GM23248 (cell line): Measurements from ENCODE around the gene FDPS. TPM values are rescaled to one million over a fixed set of nuclear protein-coding genes. Genes with fewer than 3 reads are reported as not detected.

Experiments used
- DNase-seq: peaks from one replicate; pipeline ENCODE4 v3.0.0-alpha.2; 2015
- H2AFZ ChIP-seq: fragments of 200-600 bp; sonication (generic); 2 replicates; pipeline ENCODE4 v1.6.1; 2016; ENCODE audit warnings: antibody characterized with exemption
- H3F3A ChIP-seq: fragments of 200-600 bp; sonication (generic); 2 replicates; pipeline ENCODE4 v1.6.1; 2016; ENCODE audit warnings: mild to moderate bottlenecking, antibody characterized with exemption, mixed run types; ENCODE audit not compliant: insufficient read depth
- H3K27ac ChIP-seq: fragments of 200-600 bp; sonication (generic); 2 replicates; pipeline ENCODE4 v1.5.1; 2016; ENCODE audit warnings: mild to moderate bottlenecking
- H3K27me3 ChIP-seq: fragments of 200-600 bp; sonication (generic); replicated peaks from 2 replicates; pipeline ENCODE4 v1.6.1; 2016; ENCODE audit warnings: mild to moderate bottlenecking; ENCODE audit not compliant: insufficient read depth
- H3K36me3 ChIP-seq: fragments of 200-600 bp; sonication (generic); 2 replicates; pipeline ENCODE4 v1.6.1; 2016; ENCODE audit warnings: low read depth, mild to moderate bottlenecking
- H3K4me1 ChIP-seq: fragments of 200-600 bp; sonication (generic); 2 replicates; pipeline ENCODE4 v1.6.1; 2016; ENCODE audit warnings: mild to moderate bottlenecking; ENCODE audit not compliant: insufficient read depth
- H3K4me2 ChIP-seq: fragments of 200-600 bp; sonication (generic); one replicate; pipeline ENCODE4 v1.6.1; 2016; ENCODE audit warnings: mild to moderate bottlenecking; ENCODE audit not compliant: unreplicated experiment
- H3K4me3 ChIP-seq: fragments of 200-600 bp; sonication (generic); 2 replicates; pipeline ENCODE4 v1.5.1; 2016; ENCODE audit warnings: mild to moderate bottlenecking
- H3K79me2 ChIP-seq: fragments of 200-600 bp; sonication (generic); 2 replicates; pipeline ENCODE4 v1.6.1; 2016; ENCODE audit warnings: mild to moderate bottlenecking; ENCODE audit not compliant: insufficient read depth
- H3K9ac ChIP-seq: fragments of 200-600 bp; sonication (generic); 2 replicates; pipeline ENCODE4 v1.6.1; 2016; ENCODE audit warnings: mild to moderate bottlenecking
- H3K9me2 ChIP-seq: fragments of 200-600 bp; sonication (generic); 2 replicates; pipeline ENCODE4 v1.6.1; 2016; ENCODE audit warnings: mixed run types, mild to moderate bottlenecking, moderate library complexity; ENCODE audit not compliant: insufficient read depth
- H3K9me3 ChIP-seq: fragments of 200-600 bp; sonication (generic); one replicate; pipeline ENCODE4 v1.6.1; 2017; ENCODE audit warnings: low read depth
- H4K20me1 ChIP-seq: fragments of 200-600 bp; sonication (generic); 2 replicates; pipeline ENCODE4 v1.6.0; 2016; ENCODE audit not compliant: insufficient read depth
- EZH2 ChIP-seq: fragments of 200-600 bp; sonication (generic); IDR thresholded peaks from 2 replicates; pipeline ENCODE4 v1.6.1; 2018; ENCODE audit warnings: antibody characterized with exemption, mild to moderate bottlenecking; ENCODE audit not compliant: insufficient read depth, poor library complexity, severe bottlenecking
- EZH2phosphoT487 ChIP-seq: fragments of 200-600 bp; sonication (generic); IDR thresholded peaks from 2 replicates; pipeline ENCODE4 v1.6.1; 2018; ENCODE audit warnings: antibody characterized with exemption, moderate library complexity, mild to moderate bottlenecking, low read depth; ENCODE audit not compliant: insufficient read depth
- WGBS, 2 experiments: methylation state at CpG; one replicate each; pipeline ENCODE4 v1.1.6; 2015 to 2017; ENCODE audit warnings: low lambda C conversion rate in 2 of 2, low coverage in 1 of 2; ENCODE audit errors: missing lambda C conversion rate in 2 of 2; 5-methylcytosine and 5-hydroxymethylcytosine counted together
- in situ Hi-C: fragments of 300-500 bp; cut with MboI; formaldehyde crosslinking; loops from 2 replicates; pipeline ENCODE4 v1.15.0; 2020
- polyA plus RNA-seq: library from polyadenylated mRNA; unstranded; fragments of >200 nt; fragmentation: Nextera tagmentation; extraction: Ambion mirVana; gene quantifications from 2 replicates; pipeline ENCODE4 v1.2.1, GENCODE V29; 2016
- total RNA-seq: library from RNA; depleted of rRNA; stranded (reverse); fragments of >200 nt; shearing (Covaris generic); gene quantifications from 2 replicates; pipeline ENCODE4 v1.2.3, GENCODE V29; 2014

Gene FDPS
- total and polyA plus RNA-seq, 2 experiments from 2014 or later: 96.3 to 116 TPM

- in situ Hi-C loops: no loop called here
- H3K9me3 ChIP-seq: no peaks in the 10 kb centered on the region
- TF ChIP-seq EZH2phosphoT487 (no peak), EZH2 (no peak)
- no peak overlapping the region for H3K4me2 ChIP-seq
- 71 to 74% methylated on average over 3 of the region's 3 CpGs for WGBS, 2 experiments
- no peak overlapping the region for H3K4me3 ChIP-seq
- H3K4me1 ChIP-seq: no peaks in the 10 kb centered on the region
- no peak overlapping the region for H2AFZ ChIP-seq
- DNase-seq: no peak
- peaks cover 19% of the 10 kb centered on the region for H3K27me3 ChIP-seq
- H3K79me2 ChIP-seq: no peaks in the 10 kb centered on the region
- H3K36me3 ChIP-seq: no peaks in the 10 kb centered on the region
- no peaks in the 10 kb centered on the region for H3F3A ChIP-seq
- H3K27ac ChIP-seq: no peak overlapping the region
- no peak overlapping the region for H3K9ac ChIP-seq
- no peaks in the 10 kb centered on the region for H3K9me2 ChIP-seq
- H4K20me1 ChIP-seq: no peaks in the 10 kb centered on the region
Measured at GRCh38 chr1:155296661-155297060, 12.0 kb upstream of the FDPS start.

DNA sequence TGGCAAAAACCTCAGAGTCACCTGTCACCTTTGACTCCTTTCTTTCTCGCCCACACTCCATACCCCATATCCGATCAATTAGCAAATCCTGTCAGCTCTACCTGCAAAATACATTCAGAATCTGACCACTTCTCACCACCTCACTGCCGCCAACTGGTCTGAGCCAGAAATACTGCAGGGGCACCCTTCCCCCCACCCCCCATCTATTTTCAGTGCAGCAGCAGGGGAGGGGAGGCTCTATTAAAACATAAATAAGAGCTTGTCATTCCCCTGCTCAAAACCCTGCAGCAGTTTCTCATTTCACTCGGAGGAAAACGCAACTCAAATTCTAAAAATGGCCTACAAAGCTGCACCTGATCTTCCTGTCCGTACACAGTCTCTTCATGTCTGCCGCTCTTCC lies 11.3 kb upstream of the FDPS start:
- WGBS, 2 experiments: 55 to 63% methylated on average over 7 of the region's 7 CpGs
- Histone ChIP-seq H3K9me3 (no peaks in the 10 kb centered on the region), H3K9ac (no peak overlapping the region), H3K27ac (no peak overlapping the region), H3K4me1 (no peaks in the 10 kb centered on the region), H3K4me2 (no peak overlapping the region), H2AFZ (no peak overlapping the region), H3F3A (no peaks in the 10 kb centered on the region), H3K4me3 (no peak overlapping the region), H3K36me3 (no peaks in the 10 kb centered on the region), H3K79me2 (no peaks in the 10 kb centered on the region), H4K20me1 (no peaks in the 10 kb centered on the region), H3K27me3 (peaks cover 19% of the 10 kb centered on the region), H3K9me2 (no peaks in the 10 kb centered on the region)
- in situ Hi-C loops: no loop called here
- no peak for DNase-seq
- TF ChIP-seq EZH2phosphoT487 (no peak), EZH2 (no peak)

- in situ Hi-C loops: no loop called here
- Histone ChIP-seq H2AFZ (no peak overlapping the region), H3K27me3 (peaks cover 9% of the 10 kb centered on the region), H3K4me2 (no peak overlapping the region), H3K27ac (no peak overlapping the region), H3K36me3 (no peaks in the 10 kb centered on the region), H4K20me1 (no peaks in the 10 kb centered on the region), H3K4me1 (no peaks in the 10 kb centered on the region; the same call in 1 of the 2 replicates), H3K79me2 (no peaks in the 10 kb centered on the region), H3K4me3 (no peak overlapping the region), H3F3A (0 out of 2 replicates have a peak, but pooled peaks cover under 1% of the 10 kb centered on the region), H3K9me2 (no peaks in the 10 kb centered on the region), H3K9me3 (no peaks in the 10 kb centered on the region), H3K9ac (no peak overlapping the region)
- TF ChIP-seq EZH2phosphoT487: no peak
- TF ChIP-seq EZH2: no peak
- 70 to 77% methylated on average over 8 of the region's 8 CpGs for WGBS, 2 experiments
- DNase-seq: no peak
Measured at GRCh38 chr1:155300024-155300423, 8.6 kb upstream of the FDPS start.

GRCh38 chr1:155300553-155301329 lies 7.9 kb upstream of the FDPS start:
- 64 to 78% methylated on average over 9 of the region's 9 CpGs for WGBS, 2 experiments
- Histone ChIP-seq H3F3A (0 out of 2 replicates have a peak, but pooled peaks cover 4% of the 10 kb centered on the region), H2AFZ (no peak overlapping the region), H3K79me2 (no peaks in the 10 kb centered on the region), H4K20me1 (no peaks in the 10 kb centered on the region), H3K36me3 (no peaks in the 10 kb centered on the region), H3K9me3 (no peaks in the 10 kb centered on the region), H3K9ac (no peak overlapping the region), H3K9me2 (no peaks in the 10 kb centered on the region), H3K4me2 (no peak overlapping the region), H3K27ac (no peak overlapping the region), H3K27me3 (peaks cover 2% of the 10 kb centered on the region; the same call in 1 of the 2 replicates), H3K4me1 (peaks cover 7% of the 10 kb centered on the region), H3K4me3 (no peak overlapping the region)
- in situ Hi-C loops: no loop called here
- DNase-seq: no peak
- TF ChIP-seq EZH2 (no peak), EZH2phosphoT487 (no peak)
